Measurements from ENCODE around the gene SKAP1.

DNA sequence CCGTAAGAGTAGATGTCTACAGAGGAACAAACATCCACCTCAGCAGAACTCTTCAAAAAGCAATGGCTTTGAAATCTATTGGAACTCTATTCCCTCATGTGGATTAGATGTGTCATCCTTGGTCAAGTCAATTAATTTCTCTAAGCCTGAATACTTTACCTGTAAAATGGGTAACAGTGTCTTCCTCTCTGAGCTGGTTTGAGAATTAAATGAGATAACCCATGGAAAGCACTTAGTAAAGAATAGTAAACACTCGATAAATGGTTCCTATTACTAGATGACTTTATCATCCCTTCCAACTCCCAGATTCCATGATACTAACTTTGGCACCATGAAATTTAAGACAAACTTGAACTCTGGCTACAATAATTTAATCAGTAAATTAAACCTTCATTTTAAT is 89.1 kb downstream of the SKAP1 start:
- TF ChIP-seq, protein P1, sequence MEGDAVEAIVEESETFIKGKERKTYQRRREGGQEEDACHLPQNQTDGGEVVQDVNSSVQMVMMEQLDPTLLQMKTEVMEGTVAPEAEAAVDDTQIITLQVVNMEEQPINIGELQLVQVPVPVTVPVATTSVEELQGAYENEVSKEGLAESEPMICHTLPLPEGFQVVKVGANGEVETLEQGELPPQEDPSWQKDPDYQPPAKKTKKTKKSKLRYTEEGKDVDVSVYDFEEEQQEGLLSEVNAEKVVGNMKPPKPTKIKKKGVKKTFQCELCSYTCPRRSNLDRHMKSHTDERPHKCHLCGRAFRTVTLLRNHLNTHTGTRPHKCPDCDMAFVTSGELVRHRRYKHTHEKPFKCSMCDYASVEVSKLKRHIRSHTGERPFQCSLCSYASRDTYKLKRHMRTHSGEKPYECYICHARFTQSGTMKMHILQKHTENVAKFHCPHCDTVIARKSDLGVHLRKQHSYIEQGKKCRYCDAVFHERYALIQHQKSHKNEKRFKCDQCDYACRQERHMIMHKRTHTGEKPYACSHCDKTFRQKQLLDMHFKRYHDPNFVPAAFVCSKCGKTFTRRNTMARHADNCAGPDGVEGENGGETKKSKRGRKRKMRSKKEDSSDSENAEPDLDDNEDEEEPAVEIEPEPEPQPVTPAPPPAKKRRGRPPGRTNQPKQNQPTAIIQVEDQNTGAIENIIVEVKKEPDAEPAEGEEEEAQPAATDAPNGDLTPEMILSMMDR (IDR thresholded peaks at IDR 0.05 in 4 of 5, conservative IDR thresholded peaks at IDR 0.05 in 1 of 5), result no peak
- TF ChIP-seq POLR2A (IDR thresholded peaks at IDR 0.05), result no peak

All from gastrocnemius medialis (tissue), 4 donors.